HG03571 (cell line): Measurements from ENCODE around the gene WDFY4.

ENCODE experiments used
- ATAC-seq: cut with Tn5 transposase; IDR thresholded peaks from one replicate; pipeline ENCODE4 v1.9.1; 2021; ENCODE audit not compliant: unreplicated experiment

The WDFY4 gene

DNA sequence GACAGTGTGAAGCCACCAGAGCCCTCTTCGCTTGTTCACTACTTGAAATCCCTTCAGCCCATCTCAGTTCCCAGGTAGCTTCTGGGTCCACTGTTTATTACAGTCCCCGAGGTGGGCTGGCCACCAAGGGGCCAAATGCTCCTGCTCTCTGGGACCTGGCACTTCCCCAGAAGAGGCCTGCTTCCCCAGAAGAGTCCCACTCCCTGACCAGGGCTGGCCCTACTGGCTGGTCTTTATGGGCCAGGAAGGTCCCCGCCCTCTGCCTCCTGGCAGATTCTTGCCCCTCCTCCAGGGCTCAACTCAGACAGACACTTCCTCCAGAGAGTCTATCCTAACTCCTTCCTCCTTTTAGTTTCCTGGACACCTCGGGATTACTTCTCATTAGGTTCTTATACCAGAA, 325.6 kb downstream of the WDFY4 start:
- no peak for ATAC-seq

GRCh38 chr10:49010865-49011264, 326.2 kb downstream of the WDFY4 start:
- no peak for ATAC-seq

DNA sequence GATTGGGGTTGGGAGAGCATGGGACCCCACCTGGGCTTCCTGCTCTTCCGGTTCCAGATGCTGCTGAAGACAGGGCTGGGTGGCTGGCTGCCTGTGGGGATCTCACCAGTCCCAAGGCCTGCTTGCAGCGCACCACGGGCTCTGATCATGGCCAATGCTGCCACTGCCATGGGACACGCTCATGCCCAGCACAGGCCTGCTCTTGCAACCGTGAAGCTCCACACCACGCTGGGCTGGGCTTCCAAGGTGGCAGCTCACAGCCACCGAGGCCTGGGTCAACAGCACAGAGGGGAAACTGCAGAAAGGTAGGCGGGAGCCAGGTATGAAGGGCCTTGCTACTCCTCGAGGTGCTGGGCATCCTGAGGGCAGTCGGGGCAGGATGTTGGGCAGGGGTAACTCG, 327.1 kb downstream of the WDFY4 start:
- ATAC-seq: no peak

GRCh38 chr10:49012603-49013002, 327.9 kb downstream of the WDFY4 start:
- ATAC-seq: no peak

DNA sequence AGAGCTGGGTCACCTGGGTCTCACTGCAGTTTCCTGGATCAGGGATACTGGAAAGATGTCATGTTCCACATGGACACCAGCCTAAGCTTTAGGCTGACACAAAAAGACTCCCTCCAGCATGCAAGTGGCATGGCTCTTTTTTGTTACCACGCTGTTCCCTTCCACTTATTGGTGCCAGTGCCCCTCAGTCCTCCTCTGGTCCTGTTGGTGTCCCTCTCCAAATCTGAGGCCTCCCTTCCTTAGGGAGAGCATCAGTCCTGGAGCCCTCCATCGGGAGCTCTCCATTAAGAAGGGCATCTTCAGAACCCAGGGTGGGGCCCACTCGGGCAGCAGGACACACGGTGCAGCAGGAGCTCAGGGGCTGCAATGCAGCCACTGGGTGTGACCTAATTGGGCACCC, 331.0 kb downstream of the WDFY4 start:
- ATAC-seq: no peak

- ATAC-seq: no peak
Measured at GRCh38 chr10:49021685-49022084, 337.0 kb downstream of the WDFY4 start.

DNA sequence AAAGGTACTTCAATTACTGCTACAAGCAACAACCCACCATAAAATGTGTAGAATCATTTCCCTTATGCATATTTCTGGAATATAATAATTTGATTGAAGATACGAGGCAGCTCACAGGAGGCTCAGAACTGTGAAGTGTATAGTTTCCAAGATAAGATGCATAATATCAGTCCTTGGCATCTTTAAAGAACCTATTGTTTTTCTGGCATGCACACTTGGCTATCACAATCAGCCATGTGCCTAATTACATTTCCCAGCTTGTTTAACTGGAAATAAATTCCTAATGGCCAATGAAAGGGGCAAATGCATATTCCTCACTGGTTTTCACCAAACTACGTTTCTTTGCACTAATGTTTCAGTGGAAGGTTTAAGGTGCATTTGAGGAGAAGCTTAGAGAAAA, 338.4 kb downstream of the WDFY4 start:
- ATAC-seq: no peak

- ATAC-seq: no peak
Measured at GRCh38 chr10:49023752-49024151, 339.1 kb downstream of the WDFY4 start.

DNA sequence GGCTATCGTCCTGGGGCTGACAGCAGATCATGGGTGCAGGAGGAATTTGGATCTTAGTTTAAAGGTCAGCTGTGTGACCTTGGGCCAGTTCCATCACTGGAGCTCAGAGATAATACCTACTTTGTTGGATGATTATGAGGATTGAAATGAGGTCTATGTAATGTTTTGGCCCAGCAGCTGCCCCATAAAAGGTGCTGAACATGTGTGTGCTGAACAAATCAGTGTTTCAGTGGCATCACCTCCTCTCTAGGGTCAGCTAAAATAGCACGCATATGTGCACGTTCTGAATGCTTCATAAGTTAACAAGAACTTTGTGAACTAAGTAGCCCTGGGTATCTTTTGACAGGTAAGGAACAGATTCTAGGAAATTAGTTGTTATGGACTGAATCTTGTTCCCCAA, 339.8 kb downstream of the WDFY4 start:
- ATAC-seq: no peak

GRCh38 chr10:49025347-49025983, 340.8 kb downstream of the WDFY4 start:
- no peak for ATAC-seq

GRCh38 chr10:49028639-49029038, 344.0 kb downstream of the WDFY4 start:
- no peak for ATAC-seq

DNA sequence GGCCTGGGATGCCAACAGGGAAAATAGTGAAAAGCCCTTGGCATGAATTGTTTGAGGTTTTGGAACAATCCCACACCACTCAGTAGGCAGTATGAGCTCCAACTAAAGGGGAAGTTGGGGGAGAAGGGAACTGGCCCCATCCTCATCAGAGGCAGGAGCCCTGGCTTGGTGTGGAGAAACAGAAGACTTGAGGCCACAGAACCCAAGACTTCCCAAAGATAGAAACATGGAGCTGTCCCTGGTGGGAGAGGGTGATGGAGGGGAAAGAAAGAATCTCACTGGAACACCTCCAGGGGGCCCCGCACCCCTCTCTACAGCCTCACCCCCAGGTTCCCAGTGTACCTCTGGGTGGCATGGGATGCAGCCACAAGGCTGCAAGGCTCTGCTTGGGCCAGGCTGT, 345.0 kb downstream of the WDFY4 start:
- ATAC-seq: no peak
